HUES48 (cell line): ENCODE data around the gene TMEM30A.

Experiments used
- H3K27ac ChIP-seq: one replicate; pipeline ENCODE4 v1.7.0; 2013; ENCODE audit warnings: low read depth, low read length, inconsistent platforms
- H3K27me3 ChIP-seq: 2 replicates; pipeline ENCODE4 v1.6.1; 2013; ENCODE audit warnings: mild to moderate bottlenecking, low read length; ENCODE audit not compliant: control insufficient read depth, insufficient read depth
- H3K36me3 ChIP-seq: 2 replicates; pipeline ENCODE4 v1.6.1; 2013; ENCODE audit warnings: low read length; ENCODE audit not compliant: control insufficient read depth, insufficient read depth
- H3K4me1 ChIP-seq: 2 replicates; pipeline ENCODE4 v1.6.1; 2013; ENCODE audit warnings: mild to moderate bottlenecking, low read length; ENCODE audit not compliant: control insufficient read depth, insufficient read depth
- H3K4me3 ChIP-seq: 2 replicates; pipeline ENCODE4 v1.5.1; 2013; ENCODE audit warnings: mild to moderate bottlenecking, low read depth, low read length
- H3K9ac ChIP-seq: 2 replicates; pipeline ENCODE4 v1.6.1; 2013; ENCODE audit warnings: mild to moderate bottlenecking, low read depth, low read length, moderate library complexity
- H3K9me3 ChIP-seq: 2 replicates; pipeline ENCODE4 v1.6.1; 2013; ENCODE audit warnings: low read length; ENCODE audit not compliant: control insufficient read depth, insufficient read depth

Gene TMEM30A

DNA sequence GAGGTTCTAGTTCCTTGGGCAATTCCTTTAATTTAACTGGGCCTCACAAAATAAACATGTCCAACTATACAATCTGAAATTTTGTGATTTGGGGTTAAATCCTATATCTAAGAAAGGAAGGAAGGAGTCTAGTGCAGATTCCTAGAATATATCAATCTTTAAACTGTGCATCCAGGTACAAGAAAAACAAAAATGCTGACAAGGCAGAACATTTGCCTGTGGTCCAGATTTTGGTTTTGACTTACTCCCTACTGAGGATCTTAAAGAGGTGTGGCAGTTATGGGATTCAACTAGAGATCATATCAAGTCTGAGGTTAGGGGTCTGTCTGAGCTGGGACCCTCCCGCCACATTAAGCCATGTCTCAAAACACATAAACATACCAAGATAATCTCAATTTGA, 23.3 kb downstream of the TMEM30A start:
- Histone ChIP-seq H3K4me1 (peaks cover 5% of the 10 kb centered on the region; the same call in 1 of the 2 replicates), H3K27ac (no peak overlapping the region), H3K4me3 (no peak overlapping the region), H3K27me3 (no peaks in the 10 kb centered on the region), H3K9ac (no peak overlapping the region), H3K9me3 (no peaks in the 10 kb centered on the region), H3K36me3 (peaks cover 75% of the 10 kb centered on the region)

DNA sequence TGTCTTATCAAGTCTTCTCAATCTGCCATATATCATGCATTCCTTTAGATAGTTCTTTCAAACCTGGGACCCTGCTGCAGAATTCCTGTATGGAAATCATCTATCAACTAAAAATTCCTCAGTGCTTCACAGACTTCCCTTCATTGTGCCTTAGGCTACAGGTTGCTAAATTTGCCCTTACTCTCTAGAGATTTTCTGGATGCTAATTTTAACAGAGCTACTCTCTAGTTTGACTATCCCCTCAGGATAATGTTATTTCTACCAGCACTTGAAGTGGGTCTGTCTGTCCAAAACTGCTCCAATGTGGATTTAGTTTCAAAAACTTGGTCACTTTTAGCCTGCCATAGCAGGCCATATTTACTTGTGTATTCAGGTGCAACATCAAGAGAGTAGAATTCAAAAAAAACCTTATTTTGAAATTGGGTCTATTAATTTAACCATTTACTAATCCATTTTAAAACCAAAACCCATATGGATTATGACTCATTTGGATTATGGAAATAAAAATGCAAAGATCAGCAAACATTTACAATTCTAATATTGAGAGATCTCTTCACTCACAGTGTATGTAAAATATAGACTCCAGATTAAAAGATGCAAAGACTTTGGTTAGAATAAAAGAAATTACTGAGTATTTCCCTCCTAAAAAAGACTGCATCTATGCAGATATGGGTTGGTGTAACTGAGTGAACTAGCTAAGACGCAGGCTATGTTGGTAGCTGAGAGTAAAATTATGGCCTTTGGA, 27.1 kb downstream of the TMEM30A start:
- Histone ChIP-seq H3K9me3 (no peaks in the 10 kb centered on the region), H3K36me3 (peaks cover 74% of the 10 kb centered on the region)

GRCh38 chr6:75250552-75250951, 34.0 kb downstream of the TMEM30A start:
- Histone ChIP-seq H3K9ac (no peak overlapping the region), H3K27ac (no peak overlapping the region), H3K4me3 (no peak overlapping the region), H3K4me1 (peaks cover 37% of the 10 kb centered on the region), H3K27me3 (no peaks in the 10 kb centered on the region), H3K9me3 (no peaks in the 10 kb centered on the region), H3K36me3 (peaks cover 13% of the 10 kb centered on the region; the same call in 1 of the 2 replicates)

More for the DNA sequence above, 27.1 kb downstream of the TMEM30A start:
- Histone ChIP-seq H3K27ac (no peak overlapping the region), H3K9ac (no peak overlapping the region), H3K4me3 (no peak overlapping the region), H3K4me1 (peaks cover 5% of the 10 kb centered on the region; the same call in 1 of the 2 replicates), H3K27me3 (no peaks in the 10 kb centered on the region)

- no peaks in the 10 kb centered on the region for H3K9me3 ChIP-seq
- H3K9ac ChIP-seq: peak overlapping the region; percentile 27; the same call in 1 of the 2 replicates
- H3K27me3 ChIP-seq: no peaks in the 10 kb centered on the region
- peaks cover 6% of the 10 kb centered on the region; the same call in 1 of the 2 replicates for H3K36me3 ChIP-seq
- peak overlapping the region; percentile 26 for H3K27ac ChIP-seq
- peaks cover 37% of the 10 kb centered on the region for H3K4me1 ChIP-seq
- H3K4me3 ChIP-seq: peak overlapping the region; percentile 37
Measured at GRCh38 chr6:75249837-75250236, 34.8 kb downstream of the TMEM30A start.

DNA sequence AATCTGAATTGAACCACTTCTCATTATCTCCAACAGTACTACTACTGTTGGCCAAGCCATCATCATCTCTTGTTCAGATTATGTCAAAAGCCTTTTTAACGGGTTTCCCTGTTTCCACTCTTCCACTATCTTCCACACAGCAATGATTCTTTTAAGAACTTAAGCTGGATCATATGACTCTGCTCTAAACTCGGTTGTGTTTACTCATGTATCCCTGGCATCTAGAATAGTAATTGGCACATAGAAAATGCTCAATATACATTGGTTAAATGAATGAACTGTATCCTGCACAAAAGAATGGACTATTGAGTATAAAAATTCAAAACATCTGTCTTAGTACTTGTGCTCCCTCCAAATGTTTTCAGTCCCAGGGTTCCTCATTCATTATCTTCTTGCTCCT, 38.2 kb downstream of the TMEM30A start:
- peaks cover 32% of the 10 kb centered on the region for H3K4me1 ChIP-seq

DNA sequence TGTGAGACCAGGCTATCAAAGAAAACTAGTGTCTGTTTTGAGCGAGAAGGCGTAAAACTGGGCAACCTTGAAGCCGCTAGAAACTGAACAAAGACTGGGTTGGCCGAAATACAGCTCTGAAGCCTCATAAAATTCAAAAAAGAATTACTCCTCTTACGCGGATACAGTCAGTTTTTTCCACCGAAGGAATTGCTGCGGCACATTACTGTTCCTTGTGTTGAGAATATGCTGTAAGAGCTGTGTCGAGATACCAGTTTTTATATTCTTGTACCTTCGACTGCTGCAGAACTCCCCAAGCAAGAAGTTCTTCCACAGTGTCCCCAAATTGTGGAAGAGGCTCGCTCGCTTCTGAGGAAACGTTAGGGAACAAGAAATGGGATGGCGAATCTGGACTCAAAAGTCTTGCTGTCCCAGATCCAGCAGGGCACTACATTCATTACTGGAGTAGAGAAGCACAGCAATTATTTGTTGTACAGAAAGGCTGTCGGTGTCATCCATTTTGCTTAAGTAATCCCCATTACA, 40.5 kb downstream of the TMEM30A start:
- Histone ChIP-seq H3K9ac (peak overlapping the region; percentile 73), H3K27ac (peak overlapping the region; percentile 95), H3K9me3 (no peaks in the 10 kb centered on the region), H3K4me3 (peak overlapping the region; percentile 99), H3K27me3 (no peaks in the 10 kb centered on the region), H3K36me3 (peaks cover 24% of the 10 kb centered on the region), H3K4me1 (peaks cover 9% of the 10 kb centered on the region)

More for the DNA sequence above, 38.2 kb downstream of the TMEM30A start:
- no peaks in the 10 kb centered on the region for H3K9me3 ChIP-seq
- H3K36me3 ChIP-seq: peaks cover 1% of the 10 kb centered on the region
- no peak overlapping the region for H3K4me3 ChIP-seq
- H3K9ac ChIP-seq: no peak overlapping the region
- no peak overlapping the region for H3K27ac ChIP-seq
- no peaks in the 10 kb centered on the region for H3K27me3 ChIP-seq

- peaks cover 29% of the 10 kb centered on the region for H3K36me3 ChIP-seq
- peaks cover 8% of the 10 kb centered on the region for H3K4me1 ChIP-seq
- H3K9me3 ChIP-seq: no peaks in the 10 kb centered on the region
- H3K27me3 ChIP-seq: no peaks in the 10 kb centered on the region
- H3K4me3 ChIP-seq: peak within 1 kb of the TSS; percentile 99
- H3K9ac ChIP-seq: peak within 1 kb of the TSS; percentile 84
- H3K27ac ChIP-seq: peak within 1 kb of the TSS; percentile 95
Measured at GRCh38 chr6:75243333-75244062, 41.1 kb downstream of the TMEM30A start, which contains the start of gene COX7A2. Gene COX7A2 (minus strand): TSS chr6:75243801. CDS start chr6:75243734, 67 bp downstream.

DNA sequence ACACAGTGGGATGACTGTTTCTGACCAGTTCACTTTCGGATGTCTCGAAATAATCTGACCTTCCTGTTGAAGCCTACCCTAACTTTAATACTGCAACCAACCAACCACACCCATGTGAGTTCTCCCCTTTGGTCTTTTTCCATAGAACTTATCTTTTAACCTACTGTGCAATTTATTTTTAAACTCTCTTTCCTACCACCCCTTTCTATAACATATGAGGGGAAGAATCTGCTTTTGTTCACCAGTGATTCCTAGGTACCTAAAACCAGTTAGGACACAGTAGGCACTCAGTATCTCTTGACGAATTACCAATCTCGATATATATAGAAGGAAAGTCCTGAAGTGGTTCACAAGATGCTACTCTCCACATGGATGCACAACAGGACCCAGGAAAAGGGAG, 48.0 kb downstream of the TMEM30A start:
- Histone ChIP-seq H3K27me3 (no peaks in the 10 kb centered on the region), H3K9ac (no peak overlapping the region), H3K4me1 (peaks cover 39% of the 10 kb centered on the region), H3K36me3 (peaks cover 47% of the 10 kb centered on the region), H3K9me3 (no peaks in the 10 kb centered on the region), H3K27ac (no peak overlapping the region), H3K4me3 (no peak overlapping the region)

DNA sequence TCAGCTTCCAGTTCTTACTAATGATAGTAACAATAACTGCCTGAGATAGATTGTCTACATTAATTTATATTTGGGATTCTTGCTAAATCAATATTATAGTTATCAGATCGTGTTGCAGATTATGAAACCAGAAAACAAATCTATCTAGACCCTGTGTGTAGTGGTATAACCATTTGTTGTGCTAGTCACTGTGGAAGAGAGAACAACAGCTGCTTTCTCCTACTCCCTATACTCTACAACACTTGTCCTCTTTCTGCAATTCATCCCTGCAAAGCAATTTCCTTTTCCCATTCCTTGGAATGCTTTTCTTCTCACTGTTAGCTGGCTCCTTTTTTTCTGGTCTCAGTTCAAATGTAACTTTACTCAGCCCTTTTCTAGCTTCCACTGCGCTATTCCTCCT, 49.3 kb downstream of the TMEM30A start:
- Histone ChIP-seq H3K4me1 (peaks cover 47% of the 10 kb centered on the region), H3K27me3 (no peaks in the 10 kb centered on the region), H3K4me3 (no peak overlapping the region), H3K36me3 (peaks cover 35% of the 10 kb centered on the region), H3K27ac (peak overlapping the region; percentile 2), H3K9me3 (no peaks in the 10 kb centered on the region), H3K9ac (no peak overlapping the region)

- H3K4me1 ChIP-seq: peaks cover 47% of the 10 kb centered on the region
- no peak overlapping the region for H3K9ac ChIP-seq
- H3K27me3 ChIP-seq: no peaks in the 10 kb centered on the region
- H3K4me3 ChIP-seq: no peak overlapping the region
- H3K36me3 ChIP-seq: peaks cover 25% of the 10 kb centered on the region
- no peaks in the 10 kb centered on the region for H3K9me3 ChIP-seq
- H3K27ac ChIP-seq: no peak overlapping the region
Measured at GRCh38 chr6:75234126-75234865, 50.3 kb downstream of the TMEM30A start.
